ENCODE results near the gene LEP.
"Not testable (repeated sequence)": the region's sequence is repeated elsewhere in the genome, so short reads cannot be mapped to it uniquely, and the experiment has no call there.

The LEP gene

GRCh38 chr7:128275681-128276080 lies 34.6 kb downstream of the LEP start:
- no peak overlapping the region for H3K4me3 ChIP-seq (ENCODE audit: low read length)
- DNase-seq (ENCODE audit: low read depth), result no peak
- TF ChIP-seq CTCF (IDR thresholded peaks at IDR 0.05; ENCODE audit: insufficient read depth, low read depth, low read length, missing control alignments), result no peak

- no peak overlapping the region for H3K4me3 ChIP-seq (ENCODE audit: low read length)
- no peak for TF ChIP-seq CTCF (IDR thresholded peaks at IDR 0.05; ENCODE audit: insufficient read depth, low read depth, low read length, missing control alignments)
- no peak for DNase-seq (ENCODE audit: low read depth)
These were observed 37.3 kb downstream of the LEP start for GRCh38 chr7:128278366-128278765.

- no peak for DNase-seq (ENCODE audit: low read depth)
- H3K4me3 ChIP-seq (ENCODE audit: low read length), result no peak overlapping the region
- TF ChIP-seq CTCF (IDR thresholded peaks at IDR 0.05; ENCODE audit: insufficient read depth, low read depth, low read length, missing control alignments), result no peak
These were observed 38.1 kb downstream of the LEP start for GRCh38 chr7:128279124-128279713.

- not testable (repeated sequence) for DNase-seq (ENCODE audit: low read depth); H3K4me3 ChIP-seq (ENCODE audit: low read length)
These were observed 39.4 kb downstream of the LEP start for GRCh38 chr7:128280451-128280850.

GRCh38 chr7:128281605-128282380 lies 40.7 kb downstream of the LEP start:
- DNase-seq (ENCODE audit: low read depth), result no peak
- no peak for TF ChIP-seq CTCF (IDR thresholded peaks at IDR 0.05; ENCODE audit: insufficient read depth, low read depth, low read length, missing control alignments)
- no peak overlapping the region for H3K4me3 ChIP-seq (ENCODE audit: low read length)

- TF ChIP-seq CTCF (IDR thresholded peaks at IDR 0.05; ENCODE audit: insufficient read depth, low read depth, low read length, missing control alignments), result no peak
- no peak for DNase-seq (ENCODE audit: low read depth)
- H3K4me3 ChIP-seq (ENCODE audit: low read length), result no peak overlapping the region
These were observed 43.0 kb downstream of the LEP start for GRCh38 chr7:128284102-128284501.

GRCh38 chr7:128287556-128287955 lies 46.5 kb downstream of the LEP start:
- H3K4me3 ChIP-seq (ENCODE audit: low read length), result no peak overlapping the region
- no peak for TF ChIP-seq CTCF (IDR thresholded peaks at IDR 0.05; ENCODE audit: insufficient read depth, low read depth, low read length, missing control alignments)
- DNase-seq (ENCODE audit: low read depth), result no peak

- not testable (repeated sequence) for DNase-seq (ENCODE audit: low read depth); H3K4me3 ChIP-seq (ENCODE audit: low read length)
These were observed 56.9 kb downstream of the LEP start for GRCh38 chr7:128298004-128298403.

Measured in epithelial cell of esophagus (primary cell).